ENCODE data around the gene MYRIP.

- no peak for TF ChIP-seq CTCF (IDR thresholded peaks at IDR 0.05)
- TF ChIP-seq PBX3 (IDR thresholded peaks at IDR 0.05) = no peak
- no peak for TF ChIP-seq EZH2phosphoT487 (IDR thresholded peaks at IDR 0.05; ENCODE audit: borderline replicate concordance, low read depth)
These were observed 452.9 kb downstream of the MYRIP start for GRCh38 chr3:40262331-40262730.

All from SK-N-SH (cell line).